Activated effector memory CD4-positive, alpha-beta T cell treated with anti-CD3 and anti-CD28 coated beads, Interleukin-2, amount 50 U/mL, for 16 hours (primary cell): ENCODE measurements around the gene GRIN3B.

Experiments
- DNase-seq: peaks from one replicate; pipeline ENCODE4 v3.0.0-alpha.2; 2020

Gene GRIN3B

DNA sequence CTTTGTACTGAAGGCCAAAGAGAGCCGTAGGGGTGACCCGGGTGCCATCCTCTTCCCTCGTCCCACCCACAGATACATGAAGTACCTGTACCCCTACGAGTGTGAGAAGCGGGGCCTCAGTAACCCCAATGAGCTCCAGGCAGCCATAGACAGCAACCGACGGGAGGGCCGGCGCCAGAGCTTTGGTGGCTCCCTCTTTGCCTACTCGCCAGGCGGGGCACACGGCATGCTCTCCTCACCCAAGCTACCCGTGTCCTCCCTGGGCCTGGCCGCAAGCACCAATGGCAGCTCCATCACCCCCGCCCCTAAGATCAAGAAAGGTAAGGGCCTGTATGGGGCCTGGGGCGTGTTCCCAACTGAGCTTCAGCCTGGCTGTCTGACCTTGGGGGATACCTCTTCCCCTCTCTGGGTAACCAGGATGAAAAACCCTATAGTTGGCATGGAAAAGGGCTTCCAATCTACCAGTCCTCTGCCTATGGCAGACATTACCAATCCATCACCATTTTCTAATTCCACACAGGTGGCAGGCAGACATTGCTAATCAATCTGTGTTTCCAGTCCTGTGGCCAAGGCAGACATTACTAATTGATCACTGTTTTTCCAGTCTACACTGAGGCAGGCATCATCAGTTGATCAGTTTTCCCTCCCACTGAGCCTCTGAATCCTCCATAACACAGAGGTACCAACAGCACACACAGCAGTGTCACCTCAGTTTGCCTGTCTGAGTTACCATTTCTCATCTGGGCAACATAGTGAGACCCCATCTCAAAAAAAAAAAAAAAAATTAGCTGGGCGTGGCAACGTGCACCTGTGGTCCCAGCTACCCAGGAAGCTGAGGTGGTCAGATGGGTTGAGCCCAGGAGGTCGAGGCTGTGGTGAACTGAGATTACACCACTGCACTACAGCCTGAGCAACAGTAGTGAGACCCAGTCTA is 35.2 kb upstream of the GRIN3B start:
- DNase-seq = no peak

DNA sequence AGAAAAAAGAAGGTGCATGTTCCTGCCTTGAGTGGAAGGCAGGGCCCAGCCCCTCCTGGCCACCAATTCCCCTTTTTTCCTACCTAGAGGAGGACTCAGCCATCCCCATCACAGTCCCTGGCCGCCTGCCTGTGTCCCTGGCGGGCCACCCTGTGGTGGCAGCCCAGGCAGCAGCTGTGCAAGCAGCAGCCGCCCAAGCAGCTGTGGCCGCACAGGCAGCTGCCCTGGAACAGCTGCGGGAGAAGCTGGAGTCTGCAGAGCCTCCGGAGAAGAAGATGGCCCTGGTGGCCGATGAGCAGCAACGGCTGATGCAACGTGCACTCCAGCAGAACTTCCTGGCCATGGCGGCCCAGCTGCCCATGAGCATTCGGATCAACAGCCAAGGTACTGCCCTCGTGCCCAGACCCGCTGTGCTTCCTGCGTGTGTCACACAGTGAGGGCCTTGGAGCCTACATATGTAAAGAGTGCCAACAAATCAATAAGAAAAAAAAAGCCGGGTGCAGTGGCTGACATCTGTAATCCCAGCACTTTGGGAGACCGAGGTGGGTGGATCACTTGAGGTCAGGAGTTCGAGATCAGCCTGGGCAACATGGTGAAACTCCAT is 33.6 kb upstream of the GRIN3B start:
- DNase-seq = no peak

DNA sequence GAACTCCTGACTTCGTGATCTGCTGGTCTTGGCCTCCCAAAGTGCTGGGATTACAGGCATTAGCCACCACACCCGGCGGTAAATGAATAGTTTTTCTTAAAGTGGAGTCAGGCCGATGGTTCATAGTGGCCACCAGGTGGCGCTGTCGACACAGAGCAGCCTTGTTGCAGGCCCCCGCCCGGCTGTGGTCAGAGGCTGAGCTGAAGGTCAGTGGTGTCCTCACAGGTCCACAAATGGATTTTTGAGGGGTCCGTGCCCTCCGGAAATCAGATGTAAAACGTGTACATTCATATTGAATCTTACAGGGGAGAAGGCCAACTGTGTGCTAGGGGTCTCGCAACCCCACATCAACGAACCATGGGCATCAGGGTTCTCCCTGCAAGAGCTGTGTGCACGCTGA is 29.5 kb upstream of the GRIN3B start:
- DNase-seq = peak; percentile 71

- DNase-seq = no peak
Measured at GRCh38 chr19:971795-972194, 28.4 kb upstream of the GRIN3B start.

- DNase-seq = no peak
Measured at GRCh38 chr19:972281-972680, 27.9 kb upstream of the GRIN3B start.

DNA sequence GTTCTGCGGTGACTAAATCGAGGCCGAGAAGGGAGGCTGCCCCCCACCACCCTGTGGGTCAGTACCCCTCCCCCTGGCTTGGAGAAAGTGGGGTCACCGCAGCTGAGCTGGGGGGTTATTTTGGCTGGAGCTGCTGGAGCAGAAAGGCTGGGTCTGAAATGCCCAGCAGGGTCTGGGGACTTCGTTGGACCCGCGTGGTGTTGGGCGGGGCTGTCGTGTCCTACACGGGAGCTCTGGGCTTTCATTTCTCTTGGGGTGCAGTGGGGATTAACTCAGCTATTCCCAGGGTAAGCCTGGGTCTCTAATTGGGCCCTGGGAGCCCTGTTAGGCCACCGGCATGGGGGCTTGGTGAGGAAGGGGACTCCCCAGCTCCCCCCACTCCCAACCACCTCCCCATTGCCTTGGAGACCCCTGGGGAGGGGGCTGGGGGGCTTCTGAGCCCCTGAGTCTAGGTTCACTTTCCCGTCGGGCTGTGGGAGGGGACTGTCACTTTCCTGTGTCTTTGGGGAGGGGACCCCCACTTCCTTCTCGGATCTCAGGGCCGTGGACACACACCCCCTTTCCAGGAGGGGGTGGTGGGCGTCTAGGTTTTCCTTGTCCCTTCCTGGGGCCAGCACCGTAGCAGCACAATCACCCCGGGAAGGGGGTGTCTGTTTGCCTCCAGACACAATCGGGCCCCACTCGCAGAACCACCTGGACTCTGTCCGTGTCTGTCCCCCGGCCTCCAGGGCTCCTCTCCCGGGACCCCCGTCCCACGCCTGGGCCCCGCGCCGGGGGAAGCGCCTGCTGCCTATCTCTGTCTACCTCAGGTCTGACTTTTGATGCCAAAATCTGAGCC is 26.3 kb upstream of the GRIN3B start:
- DNase-seq = no peak

DNA sequence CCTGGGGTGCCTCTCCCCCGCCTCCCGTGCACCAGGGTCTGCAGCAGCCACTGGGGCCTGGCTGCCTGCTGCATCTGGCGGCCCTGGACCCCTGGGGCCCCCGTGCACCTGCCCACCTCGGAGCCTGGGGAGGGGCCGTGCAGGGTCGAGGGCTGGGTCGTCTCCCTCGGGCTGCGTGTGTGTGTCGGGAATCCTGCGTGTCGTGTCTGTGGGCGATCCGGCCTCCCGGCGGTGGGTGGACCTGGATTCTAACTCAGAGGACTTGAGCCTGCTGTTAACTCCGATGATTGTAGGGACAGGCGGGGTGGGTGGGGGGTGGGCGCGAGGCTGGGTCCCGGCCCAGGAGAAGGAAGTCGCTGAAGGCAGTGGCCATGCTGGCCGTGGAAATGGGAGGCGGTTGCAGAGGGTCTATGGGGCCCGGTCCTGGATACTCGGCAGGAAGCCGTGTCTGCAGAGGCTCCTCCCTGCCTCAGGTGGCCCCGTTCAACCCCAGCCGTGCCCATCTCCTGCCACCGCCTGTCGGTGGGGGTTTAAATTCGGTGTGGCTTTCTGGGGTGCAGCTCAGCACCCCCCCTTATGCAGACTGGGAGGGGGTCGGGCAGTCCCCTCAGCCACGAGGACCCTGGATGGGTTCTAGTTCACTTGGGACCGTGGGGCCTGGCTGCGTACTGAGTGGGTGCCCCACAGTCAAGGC is 25.5 kb upstream of the GRIN3B start:
- DNase-seq = no peak

DNA sequence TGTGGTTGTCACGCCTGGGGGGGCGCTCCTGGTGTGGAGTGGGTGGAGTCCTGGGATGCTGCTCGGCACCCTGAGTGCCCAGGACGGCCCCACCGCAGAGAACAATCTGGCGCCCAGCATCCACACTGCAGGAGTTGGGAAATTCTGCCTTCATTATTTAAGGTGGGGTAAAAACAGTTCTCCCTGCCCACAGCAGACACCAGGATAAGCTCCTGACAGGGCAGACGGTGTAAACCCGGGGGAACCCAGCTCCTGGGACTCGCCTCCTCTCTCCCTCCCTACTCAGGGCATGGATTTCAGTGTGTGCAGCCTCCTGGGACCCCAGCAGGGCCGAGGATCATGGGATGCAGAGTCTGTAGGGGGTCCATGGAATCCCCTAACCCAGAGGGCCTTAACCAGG is 23.7 kb upstream of the GRIN3B start:
- no peak for DNase-seq

- DNase-seq = no peak
Measured at GRCh38 chr19:977058-977464, 23.2 kb upstream of the GRIN3B start.

DNA sequence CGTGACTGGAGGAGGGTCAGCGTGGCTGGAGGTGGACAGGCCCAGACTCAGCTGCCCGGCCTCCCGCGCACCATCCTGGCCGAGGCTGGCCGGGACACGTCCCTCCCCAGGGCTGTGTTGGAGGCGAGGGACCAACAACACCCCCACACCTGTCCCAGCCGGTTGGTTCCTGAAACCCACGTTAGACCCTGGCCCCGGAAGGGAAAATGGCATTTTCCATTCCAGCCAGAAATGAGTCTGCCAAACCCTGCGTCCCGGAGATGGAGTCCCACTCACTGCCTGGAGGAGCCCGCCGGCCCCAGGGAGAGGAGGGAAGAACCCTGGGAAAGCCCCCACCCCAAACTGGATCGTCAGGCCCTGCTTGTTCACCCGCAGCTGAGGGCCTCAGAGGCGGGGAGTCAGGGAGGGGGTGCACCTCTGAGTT is 20.9 kb upstream of the GRIN3B start:
- no peak for DNase-seq

- DNase-seq = no peak
Measured at GRCh38 chr19:980133-980998, 19.9 kb upstream of the GRIN3B start.

GRCh38 chr19:982567-983170 is 17.6 kb upstream of the GRIN3B start:
- DNase-seq = peak; percentile 92

GRCh38 chr19:984165-984967 is 15.9 kb upstream of the GRIN3B start, which contains the start of gene WDR18:
Gene WDR18, plus strand, starts transcription at chr19:984345. Its CDS starts 9 bp downstream, at chr19:984354.
- DNase-seq = peak; percentile 97

DNA sequence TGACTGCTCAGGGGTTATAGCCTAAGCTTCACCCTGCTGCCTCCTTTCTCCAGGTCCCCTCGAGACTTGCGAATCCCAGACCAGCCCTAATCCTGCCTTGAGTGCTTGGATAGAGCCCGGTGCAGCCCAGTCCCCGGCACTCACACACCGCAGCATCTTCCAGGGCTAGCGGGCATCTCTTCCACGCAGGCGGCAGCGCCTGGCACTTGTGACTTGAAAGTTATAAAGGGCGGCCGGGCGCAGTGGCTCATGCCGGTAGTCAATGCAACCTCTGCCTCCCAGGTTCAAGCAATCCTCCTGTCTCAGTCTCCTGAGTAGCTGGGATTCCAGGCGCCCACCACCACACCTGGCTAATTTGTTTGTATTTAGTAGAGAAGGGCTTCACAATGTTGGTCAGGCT is 14.1 kb upstream of the GRIN3B start:
- DNase-seq = no peak

DNA sequence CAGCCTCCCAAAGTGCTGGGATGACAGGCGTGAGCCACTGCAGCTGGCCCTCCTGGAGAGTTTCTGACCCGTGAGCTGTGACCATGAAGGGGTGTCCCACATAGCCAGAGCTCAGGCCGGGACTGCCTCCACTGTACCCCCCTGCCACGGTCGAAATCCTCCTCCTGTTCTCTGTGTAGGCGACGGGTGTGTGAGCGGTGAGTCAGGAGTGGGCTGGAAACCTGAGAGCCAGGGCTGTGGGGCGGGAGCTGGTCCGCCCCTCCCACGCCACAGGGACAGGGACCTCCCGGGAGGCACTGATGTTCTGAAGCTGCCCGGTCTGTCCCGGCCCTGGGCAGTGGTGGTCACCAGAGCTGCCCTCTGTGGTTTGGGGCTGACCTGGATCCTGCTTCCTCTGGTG is 12.1 kb upstream of the GRIN3B start:
- no peak for DNase-seq

- DNase-seq = no peak
Measured at GRCh38 chr19:988510-988909, 11.7 kb upstream of the GRIN3B start.

DNA sequence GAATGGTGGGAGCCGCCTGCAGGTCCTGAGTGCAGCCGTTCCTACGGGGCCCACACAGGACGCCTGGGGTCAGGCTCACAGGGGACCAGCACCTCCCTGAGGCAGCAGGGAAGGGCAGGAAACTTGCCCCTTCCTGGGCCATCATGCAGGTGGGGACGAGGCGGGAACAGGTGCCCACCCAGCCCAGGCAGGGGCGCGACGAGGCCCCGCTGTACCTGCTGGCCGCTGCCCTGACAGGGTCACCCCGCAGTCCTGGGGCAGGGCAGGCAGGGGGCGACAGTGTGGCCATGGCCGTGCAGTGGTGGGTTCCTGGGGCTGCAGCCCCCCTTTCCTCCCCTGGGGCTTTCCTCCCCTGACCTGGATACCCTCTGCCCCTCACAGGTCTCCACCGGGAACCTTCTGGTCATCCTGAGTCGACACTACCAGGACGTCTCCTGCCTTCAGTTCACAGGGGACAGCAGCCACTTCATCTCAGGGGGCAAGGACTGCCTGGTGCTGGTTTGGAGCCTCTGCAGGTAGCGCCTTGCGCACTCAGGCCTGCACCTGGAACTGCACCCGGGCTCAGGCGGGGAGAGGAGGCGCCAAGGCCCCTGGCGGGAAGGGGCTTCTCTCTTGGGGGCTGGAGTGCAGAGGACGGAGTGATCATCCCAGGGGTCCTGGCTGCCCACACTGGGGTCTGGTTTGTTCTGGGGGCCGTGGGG is 10.7 kb upstream of the GRIN3B start:
- DNase-seq = no peak

GRCh38 chr19:990119-990571 is 10.1 kb upstream of the GRIN3B start:
- no peak for DNase-seq

GRCh38 chr19:990746-991145 is 9.5 kb upstream of the GRIN3B start:
- no peak for DNase-seq
